Hepatocyte (in vitro differentiated cells): ENCODE results near the gene PARN.

Source experiments
- EZH2 ChIP-seq: fragments of 200-600 bp; sonication (generic); IDR thresholded peaks from 2 replicates; pipeline ENCODE4 v1.6.1; 2016; ENCODE audit warnings: antibody characterized with exemption, mild to moderate bottlenecking, borderline replicate concordance
- TF ChIP-seq, protein P1 (sequence below): fragments of 200-600 bp; sonication (generic); IDR thresholded peaks from 2 replicates; pipeline ENCODE4 v1.5.1; 2016; ENCODE audit warnings: antibody characterized with exemption, mild to moderate bottlenecking; ENCODE audit not compliant: poor library complexity

DNA sequence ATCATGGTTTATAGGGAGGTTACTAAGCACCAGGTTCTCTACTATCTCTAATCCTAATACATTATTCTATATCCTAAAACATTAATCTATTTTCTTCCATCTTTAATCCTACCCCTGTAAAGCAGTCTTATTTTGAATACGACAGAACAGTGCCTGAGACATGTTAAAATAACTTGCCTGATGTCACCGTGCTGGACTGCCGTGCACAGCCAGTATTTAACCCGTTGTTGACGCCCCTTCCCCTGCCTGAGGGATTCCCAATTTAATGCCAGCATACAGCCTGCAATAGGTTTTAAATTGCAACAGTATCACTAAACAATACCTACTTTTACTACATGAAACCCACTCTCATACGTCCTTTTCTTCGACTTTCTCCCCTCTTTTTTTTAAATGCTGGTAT is 133.3 kb downstream of the PARN start:
- TF ChIP-seq, protein P1, sequence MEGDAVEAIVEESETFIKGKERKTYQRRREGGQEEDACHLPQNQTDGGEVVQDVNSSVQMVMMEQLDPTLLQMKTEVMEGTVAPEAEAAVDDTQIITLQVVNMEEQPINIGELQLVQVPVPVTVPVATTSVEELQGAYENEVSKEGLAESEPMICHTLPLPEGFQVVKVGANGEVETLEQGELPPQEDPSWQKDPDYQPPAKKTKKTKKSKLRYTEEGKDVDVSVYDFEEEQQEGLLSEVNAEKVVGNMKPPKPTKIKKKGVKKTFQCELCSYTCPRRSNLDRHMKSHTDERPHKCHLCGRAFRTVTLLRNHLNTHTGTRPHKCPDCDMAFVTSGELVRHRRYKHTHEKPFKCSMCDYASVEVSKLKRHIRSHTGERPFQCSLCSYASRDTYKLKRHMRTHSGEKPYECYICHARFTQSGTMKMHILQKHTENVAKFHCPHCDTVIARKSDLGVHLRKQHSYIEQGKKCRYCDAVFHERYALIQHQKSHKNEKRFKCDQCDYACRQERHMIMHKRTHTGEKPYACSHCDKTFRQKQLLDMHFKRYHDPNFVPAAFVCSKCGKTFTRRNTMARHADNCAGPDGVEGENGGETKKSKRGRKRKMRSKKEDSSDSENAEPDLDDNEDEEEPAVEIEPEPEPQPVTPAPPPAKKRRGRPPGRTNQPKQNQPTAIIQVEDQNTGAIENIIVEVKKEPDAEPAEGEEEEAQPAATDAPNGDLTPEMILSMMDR = no peak
- no peak for TF ChIP-seq EZH2
